HK-2 (cell line): ENCODE data around the gene CCDC197.

ENCODE experiments used
- DNase-seq: peaks from one replicate; pipeline ENCODE4 v3.0.0-alpha.2; 2018; ENCODE audit not compliant: unreplicated experiment

CCDC197 gene

GRCh38 chr14:93999573-93999972 is 2.5 kb downstream of the CCDC197 start:
- DNase-seq: no peak

GRCh38 chr14:94000267-94000666 is 3.2 kb downstream of the CCDC197 start:
- no peak for DNase-seq

- no peak for DNase-seq
Observed at GRCh38 chr14:94001016-94001415, 3.9 kb downstream of the CCDC197 start.

- DNase-seq: peak; percentile 71
Observed at GRCh38 chr14:94001501-94002396, 4.6 kb downstream of the CCDC197 start.

- no peak for DNase-seq
Observed at GRCh38 chr14:94003397-94003796, 6.3 kb downstream of the CCDC197 start.

- DNase-seq: no peak
Observed at GRCh38 chr14:94004015-94004414, 6.9 kb downstream of the CCDC197 start.

GRCh38 chr14:94005324-94006073 is 8.4 kb downstream of the CCDC197 start:
- no peak for DNase-seq

- no peak for DNase-seq
Observed at GRCh38 chr14:94008234-94008633, 11.1 kb downstream of the CCDC197 start.

GRCh38 chr14:94009767-94010166 is 12.7 kb downstream of the CCDC197 start:
- peak; percentile 36 for DNase-seq

GRCh38 chr14:94010625-94011024 is 13.5 kb downstream of the CCDC197 start:
- DNase-seq: no peak

- no peak for DNase-seq
Observed at GRCh38 chr14:94011795-94012194, 14.7 kb downstream of the CCDC197 start.

GRCh38 chr14:94014382-94014781 is 17.3 kb downstream of the CCDC197 start:
- DNase-seq: no peak

GRCh38 chr14:94015223-94015622 is 18.1 kb downstream of the CCDC197 start:
- no peak for DNase-seq

- DNase-seq: no peak
Observed at GRCh38 chr14:94016446-94016976, 19.4 kb downstream of the CCDC197 start.

- no peak for DNase-seq
Observed at GRCh38 chr14:94018308-94018707, 21.2 kb downstream of the CCDC197 start.

GRCh38 chr14:94019329-94019728 is 22.2 kb downstream of the CCDC197 start:
- DNase-seq: no peak

- DNase-seq: no peak
Observed at GRCh38 chr14:94020267-94020666, 23.2 kb downstream of the CCDC197 start.

GRCh38 chr14:94021001-94021400 is 23.9 kb downstream of the CCDC197 start:
- peak; percentile 53 for DNase-seq

- DNase-seq: no peak
Observed at GRCh38 chr14:94021416-94022157, 24.5 kb downstream of the CCDC197 start.

GRCh38 chr14:94022532-94023411 is 25.7 kb downstream of the CCDC197 start:
- DNase-seq: no peak

- no peak for DNase-seq
Observed at GRCh38 chr14:94024549-94024948, 27.4 kb downstream of the CCDC197 start.
